Measurements from ENCODE around the gene BEAN1. TPM values are rescaled to one million over a fixed set of nuclear protein-coding genes. Genes with fewer than 3 reads are reported as not detected.

BEAN1 gene
- total RNA-seq, 1 donor from 2014 or later, result not detected

DNA sequence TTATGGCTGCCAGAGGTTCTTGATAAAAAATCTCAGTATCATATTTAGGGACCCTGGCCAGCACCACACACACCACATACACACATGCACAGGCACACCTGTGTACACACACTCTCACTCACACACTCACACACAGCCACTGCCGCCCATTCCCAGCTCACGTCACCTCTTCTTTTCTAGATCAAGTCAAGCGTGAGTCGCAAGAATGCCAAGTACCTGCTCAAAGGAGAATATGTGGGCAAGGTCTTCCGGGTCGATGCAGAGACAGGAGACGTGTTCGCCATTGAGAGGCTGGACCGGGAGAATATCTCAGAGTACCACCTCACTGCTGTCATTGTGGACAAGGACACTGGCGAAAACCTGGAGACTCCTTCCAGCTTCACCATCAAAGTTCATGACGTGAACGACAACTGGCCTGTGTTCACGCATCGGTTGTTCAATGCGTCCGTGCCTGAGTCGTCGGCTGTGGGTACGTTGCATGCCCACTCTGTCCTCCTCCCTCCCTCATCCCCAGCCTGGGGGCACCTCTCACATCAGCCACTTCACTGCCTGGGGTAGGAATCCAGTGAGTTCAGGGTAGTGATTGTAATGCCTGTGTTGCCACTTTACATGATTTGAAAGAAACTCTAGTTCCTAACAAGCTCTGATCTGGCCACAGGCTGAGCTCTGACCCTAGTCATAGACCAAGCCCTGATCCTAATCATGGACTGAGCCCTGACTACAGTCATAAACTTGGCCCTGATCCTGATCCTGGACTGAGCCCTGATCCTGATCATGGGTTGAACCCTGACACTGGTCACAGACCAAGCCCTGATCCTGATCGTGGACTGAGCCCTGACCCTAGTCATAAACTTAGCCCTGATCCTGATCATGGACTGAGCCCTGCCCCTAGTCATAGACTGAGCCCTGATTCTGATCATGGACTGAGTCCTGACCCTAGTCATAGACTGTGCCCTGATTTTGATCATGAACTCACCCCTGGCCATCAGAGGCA lies 40.2 kb upstream of the BEAN1 start:
- no peaks in the 10 kb centered on the region for H3K27me3 Mint-ChIP-seq
- no peaks in the 10 kb centered on the region for H3K9me3 Mint-ChIP-seq (ENCODE audit: low read depth)
- peaks cover 11% of the 10 kb centered on the region for H3K4me1 Mint-ChIP-seq (ENCODE audit: low read depth)
- H3K4me3 Mint-ChIP-seq (ENCODE audit: low read depth), result no peak overlapping the region
- H3K27ac Mint-ChIP-seq, result no peak overlapping the region
- H3K36me3 Mint-ChIP-seq (ENCODE audit: insufficient read depth), result no peaks in the 10 kb centered on the region
- DNase-seq (ENCODE audit: low spot score, unreplicated experiment), result no peak
- TF ChIP-seq, protein P1, sequence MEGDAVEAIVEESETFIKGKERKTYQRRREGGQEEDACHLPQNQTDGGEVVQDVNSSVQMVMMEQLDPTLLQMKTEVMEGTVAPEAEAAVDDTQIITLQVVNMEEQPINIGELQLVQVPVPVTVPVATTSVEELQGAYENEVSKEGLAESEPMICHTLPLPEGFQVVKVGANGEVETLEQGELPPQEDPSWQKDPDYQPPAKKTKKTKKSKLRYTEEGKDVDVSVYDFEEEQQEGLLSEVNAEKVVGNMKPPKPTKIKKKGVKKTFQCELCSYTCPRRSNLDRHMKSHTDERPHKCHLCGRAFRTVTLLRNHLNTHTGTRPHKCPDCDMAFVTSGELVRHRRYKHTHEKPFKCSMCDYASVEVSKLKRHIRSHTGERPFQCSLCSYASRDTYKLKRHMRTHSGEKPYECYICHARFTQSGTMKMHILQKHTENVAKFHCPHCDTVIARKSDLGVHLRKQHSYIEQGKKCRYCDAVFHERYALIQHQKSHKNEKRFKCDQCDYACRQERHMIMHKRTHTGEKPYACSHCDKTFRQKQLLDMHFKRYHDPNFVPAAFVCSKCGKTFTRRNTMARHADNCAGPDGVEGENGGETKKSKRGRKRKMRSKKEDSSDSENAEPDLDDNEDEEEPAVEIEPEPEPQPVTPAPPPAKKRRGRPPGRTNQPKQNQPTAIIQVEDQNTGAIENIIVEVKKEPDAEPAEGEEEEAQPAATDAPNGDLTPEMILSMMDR (IDR thresholded peaks at IDR 0.05; ENCODE audit: unreplicated experiment), result no peak

DNA sequence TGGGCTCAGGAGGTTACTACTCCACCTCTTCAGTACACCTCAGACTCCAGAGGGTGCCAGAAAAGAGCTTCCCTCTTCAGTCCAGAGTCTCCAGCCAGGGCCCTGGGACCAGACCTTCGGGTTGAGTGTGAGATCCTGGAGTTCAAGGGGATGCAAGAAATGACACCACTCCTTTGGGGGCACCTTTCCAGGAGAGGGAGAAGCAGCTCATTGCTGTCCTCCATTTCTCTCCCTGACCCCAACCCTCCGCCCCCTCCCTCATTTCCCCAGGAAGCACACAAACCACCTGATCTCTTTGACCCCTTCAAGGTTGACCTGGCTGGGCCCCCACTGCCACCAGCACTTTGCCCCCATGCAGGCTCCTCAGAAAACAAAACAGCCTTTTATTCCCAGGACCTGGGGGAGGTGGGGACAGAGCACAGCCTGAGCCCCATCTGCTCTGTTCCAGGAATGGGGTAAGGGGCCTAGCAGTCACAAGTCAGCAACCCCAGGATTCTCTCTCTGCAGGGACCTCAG lies 39.2 kb upstream of the BEAN1 start:
- TF ChIP-seq, protein P1 (IDR thresholded peaks at IDR 0.05; ENCODE audit: unreplicated experiment), result no peak
- peaks cover 6% of the 10 kb centered on the region for H3K4me1 Mint-ChIP-seq (ENCODE audit: low read depth)
- H3K36me3 Mint-ChIP-seq (ENCODE audit: insufficient read depth), result no peaks in the 10 kb centered on the region
- no peaks in the 10 kb centered on the region for H3K9me3 Mint-ChIP-seq (ENCODE audit: low read depth)
- no peaks in the 10 kb centered on the region for H3K27me3 Mint-ChIP-seq
- no peak overlapping the region for H3K27ac Mint-ChIP-seq
- DNase-seq (ENCODE audit: low spot score, unreplicated experiment), result no peak
- no peak overlapping the region for H3K4me3 Mint-ChIP-seq (ENCODE audit: low read depth)

DNA sequence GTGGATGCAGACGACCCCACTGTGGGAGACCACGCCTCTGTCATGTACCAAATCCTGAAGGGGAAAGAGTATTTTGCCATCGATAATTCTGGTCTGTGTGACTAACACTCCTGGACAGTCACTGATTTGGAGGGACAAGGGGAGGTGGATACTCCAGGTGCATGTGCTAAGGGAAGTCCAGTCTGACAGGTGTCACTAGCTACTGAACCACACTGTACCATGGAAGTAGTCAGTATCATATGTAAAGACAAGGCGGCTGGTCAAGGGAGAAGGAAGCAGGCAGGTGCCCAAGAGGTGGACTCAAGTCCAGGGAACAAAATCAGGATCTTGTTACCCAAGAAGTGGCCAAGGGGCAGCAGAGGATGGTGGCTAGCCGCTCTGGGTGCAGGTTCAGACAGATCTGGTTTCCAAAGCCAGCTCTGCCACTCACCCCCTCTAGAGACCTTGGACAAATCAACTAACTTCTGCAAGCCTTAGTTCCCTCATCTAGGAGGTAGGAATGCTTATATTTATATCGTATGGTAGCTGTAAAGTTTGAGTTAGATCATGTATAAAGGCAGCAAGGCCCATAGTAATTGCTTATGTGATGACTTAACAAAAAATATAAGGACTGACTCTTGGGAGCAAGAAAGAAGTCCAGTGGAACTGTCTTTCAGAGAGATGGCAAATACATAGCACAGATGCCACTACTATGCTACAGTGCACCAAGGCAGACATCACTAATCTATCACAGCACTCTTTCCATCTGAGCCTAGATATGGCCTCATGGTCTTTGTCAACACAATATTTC lies 38.5 kb upstream of the BEAN1 start:
- no peak for DNase-seq (ENCODE audit: low spot score, unreplicated experiment)
- H3K27me3 Mint-ChIP-seq, result no peaks in the 10 kb centered on the region
- H3K27ac Mint-ChIP-seq, result no peak overlapping the region
- TF ChIP-seq, protein P1 (IDR thresholded peaks at IDR 0.05; ENCODE audit: unreplicated experiment), result no peak
- no peaks in the 10 kb centered on the region for H3K36me3 Mint-ChIP-seq (ENCODE audit: insufficient read depth)
- no peak overlapping the region for H3K4me3 Mint-ChIP-seq (ENCODE audit: low read depth)
- no peaks in the 10 kb centered on the region for H3K9me3 Mint-ChIP-seq (ENCODE audit: low read depth)
- peaks cover 3% of the 10 kb centered on the region for H3K4me1 Mint-ChIP-seq (ENCODE audit: low read depth)

DNA sequence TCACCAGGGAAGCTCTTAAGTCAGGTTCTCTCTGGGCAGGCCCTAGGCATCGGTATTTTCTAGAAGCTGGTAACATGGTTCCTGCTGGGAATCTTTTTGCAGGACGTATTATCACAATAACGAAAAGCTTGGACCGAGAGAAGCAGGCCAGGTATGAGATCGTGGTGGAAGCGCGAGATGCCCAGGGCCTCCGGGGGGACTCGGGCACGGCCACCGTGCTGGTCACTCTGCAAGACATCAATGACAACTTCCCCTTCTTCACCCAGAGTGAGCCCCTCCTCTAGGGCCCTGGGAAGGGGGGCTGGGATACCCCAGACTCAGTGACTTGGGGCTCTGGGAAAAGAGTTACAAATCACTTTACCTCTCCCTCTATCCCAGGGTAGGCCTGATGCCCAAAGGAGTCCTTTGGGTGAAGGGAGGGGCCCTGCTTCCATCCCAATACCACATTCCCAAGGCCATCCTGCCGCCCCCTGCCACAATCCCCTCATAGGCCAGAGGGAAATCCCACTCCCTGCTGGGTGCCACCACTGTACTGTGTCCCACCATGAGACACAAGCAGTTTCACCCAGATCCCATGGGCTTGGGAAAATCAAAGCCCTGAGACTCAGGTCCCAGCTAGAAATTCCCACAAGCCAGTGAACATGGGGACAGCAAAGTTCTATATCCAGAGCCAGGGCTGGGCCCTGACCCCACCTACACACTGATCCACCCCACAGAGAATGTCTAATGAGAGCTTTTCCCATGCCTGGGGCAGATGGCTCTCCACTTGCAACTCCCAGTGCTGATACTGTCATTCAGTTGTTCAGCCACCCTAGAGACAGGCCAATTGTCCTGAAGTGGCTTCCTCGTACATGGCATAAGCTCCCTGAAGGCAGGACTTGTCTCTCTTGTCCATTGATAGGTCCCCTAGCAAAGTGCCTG lies 37.6 kb upstream of the BEAN1 start:
- Mint-ChIP-seq H3K9me3 (ENCODE audit: low read depth) (no peaks in the 10 kb centered on the region), H3K27ac (no peak overlapping the region), H3K27me3 (no peaks in the 10 kb centered on the region), H3K4me1 (ENCODE audit: low read depth) (peaks cover 3% of the 10 kb centered on the region), H3K4me3 (ENCODE audit: low read depth) (no peak overlapping the region), H3K36me3 (ENCODE audit: insufficient read depth) (no peaks in the 10 kb centered on the region)
- no peak for DNase-seq (ENCODE audit: low spot score, unreplicated experiment)
- TF ChIP-seq, protein P1 (IDR thresholded peaks at IDR 0.05; ENCODE audit: unreplicated experiment), result no peak
